WTC11 (cell line): Measurements from ENCODE around the gene VEPH1.

ENCODE experiments used
- KAT7 ChIP-seq: sonication (generic); formaldehyde crosslinking; IDR thresholded peaks from 2 replicates; pipeline ENCODE4 v1.8.1; 2023; ENCODE audit warnings: missing genetic modification reagents, mild to moderate bottlenecking, borderline replicate concordance
- TEAD4 ChIP-seq: sonication (generic); formaldehyde crosslinking; IDR thresholded peaks from 2 replicates; pipeline ENCODE4 v1.8.0; 2022; ENCODE audit warnings: mild to moderate bottlenecking, missing genetic modification reagents

- no peak for TF ChIP-seq TEAD4 (CRISPR knock-in tag)
- TF ChIP-seq KAT7: no peak
Observed at GRCh38 chr3:157423337-157423736, 79.9 kb downstream of the VEPH1 start.
